ENCODE results near the gene PPP1R12B. TPM values are rescaled to one million over a fixed set of nuclear protein-coding genes. Genes with fewer than 3 reads are reported as not detected.
"Not testable (repeated sequence)": the region's sequence is repeated elsewhere in the genome, so short reads cannot be mapped to it uniquely, and the experiment has no call there.

Gene PPP1R12B
- total and polyA plus RNA-seq, 9 donors = 50.3 to 232 (median 73.0) TPM

DNA sequence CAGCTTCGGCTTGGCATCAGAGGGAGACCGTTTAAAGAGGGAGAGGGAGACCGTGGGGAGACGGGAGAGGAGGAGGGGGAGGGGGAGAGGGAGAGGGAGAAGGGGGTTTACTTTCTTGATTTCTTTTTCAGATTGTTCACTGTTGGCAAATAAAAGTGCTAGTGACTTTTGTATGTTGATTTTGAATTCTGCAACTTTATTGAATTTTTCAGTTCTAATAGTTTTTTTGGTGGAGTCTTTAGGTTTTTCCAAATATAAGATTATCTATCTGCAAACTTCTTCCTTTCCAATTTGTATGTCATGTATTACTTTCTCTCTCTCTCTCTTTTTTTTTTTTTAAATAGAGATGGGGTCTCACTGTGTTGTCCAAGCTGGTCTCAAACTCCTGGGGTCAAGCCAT, 104.0 kb downstream of the PPP1R12B start:
- no peaks in the 10 kb centered on the region for H3K27me3 ChIP-seq
- H3K27ac ChIP-seq = no peak overlapping the region
- DNase-seq = no peak
- no peaks in the 10 kb centered on the region for H3K36me3 ChIP-seq
- H3K9me3 ChIP-seq = no peaks in the 10 kb centered on the region
- 93 to 98% (median 95%) methylated on average over 4 of the region's 4 CpGs for WGBS, 3 donors
- intact Hi-C loops (cut with DNase I) = no loop called here
- TF ChIP-seq EP300 (IDR thresholded peaks at IDR 0.05) = no peak
- TF ChIP-seq POLR2A (IDR thresholded peaks at IDR 0.05) = no peak
- TF ChIP-seq, protein P1, sequence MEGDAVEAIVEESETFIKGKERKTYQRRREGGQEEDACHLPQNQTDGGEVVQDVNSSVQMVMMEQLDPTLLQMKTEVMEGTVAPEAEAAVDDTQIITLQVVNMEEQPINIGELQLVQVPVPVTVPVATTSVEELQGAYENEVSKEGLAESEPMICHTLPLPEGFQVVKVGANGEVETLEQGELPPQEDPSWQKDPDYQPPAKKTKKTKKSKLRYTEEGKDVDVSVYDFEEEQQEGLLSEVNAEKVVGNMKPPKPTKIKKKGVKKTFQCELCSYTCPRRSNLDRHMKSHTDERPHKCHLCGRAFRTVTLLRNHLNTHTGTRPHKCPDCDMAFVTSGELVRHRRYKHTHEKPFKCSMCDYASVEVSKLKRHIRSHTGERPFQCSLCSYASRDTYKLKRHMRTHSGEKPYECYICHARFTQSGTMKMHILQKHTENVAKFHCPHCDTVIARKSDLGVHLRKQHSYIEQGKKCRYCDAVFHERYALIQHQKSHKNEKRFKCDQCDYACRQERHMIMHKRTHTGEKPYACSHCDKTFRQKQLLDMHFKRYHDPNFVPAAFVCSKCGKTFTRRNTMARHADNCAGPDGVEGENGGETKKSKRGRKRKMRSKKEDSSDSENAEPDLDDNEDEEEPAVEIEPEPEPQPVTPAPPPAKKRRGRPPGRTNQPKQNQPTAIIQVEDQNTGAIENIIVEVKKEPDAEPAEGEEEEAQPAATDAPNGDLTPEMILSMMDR (IDR thresholded peaks at IDR 0.05) = no peak
- no peak overlapping the region for H3K4me3 ChIP-seq
- no peaks in the 10 kb centered on the region for H3K4me1 ChIP-seq (ENCODE audit: insufficient read depth)

DNA sequence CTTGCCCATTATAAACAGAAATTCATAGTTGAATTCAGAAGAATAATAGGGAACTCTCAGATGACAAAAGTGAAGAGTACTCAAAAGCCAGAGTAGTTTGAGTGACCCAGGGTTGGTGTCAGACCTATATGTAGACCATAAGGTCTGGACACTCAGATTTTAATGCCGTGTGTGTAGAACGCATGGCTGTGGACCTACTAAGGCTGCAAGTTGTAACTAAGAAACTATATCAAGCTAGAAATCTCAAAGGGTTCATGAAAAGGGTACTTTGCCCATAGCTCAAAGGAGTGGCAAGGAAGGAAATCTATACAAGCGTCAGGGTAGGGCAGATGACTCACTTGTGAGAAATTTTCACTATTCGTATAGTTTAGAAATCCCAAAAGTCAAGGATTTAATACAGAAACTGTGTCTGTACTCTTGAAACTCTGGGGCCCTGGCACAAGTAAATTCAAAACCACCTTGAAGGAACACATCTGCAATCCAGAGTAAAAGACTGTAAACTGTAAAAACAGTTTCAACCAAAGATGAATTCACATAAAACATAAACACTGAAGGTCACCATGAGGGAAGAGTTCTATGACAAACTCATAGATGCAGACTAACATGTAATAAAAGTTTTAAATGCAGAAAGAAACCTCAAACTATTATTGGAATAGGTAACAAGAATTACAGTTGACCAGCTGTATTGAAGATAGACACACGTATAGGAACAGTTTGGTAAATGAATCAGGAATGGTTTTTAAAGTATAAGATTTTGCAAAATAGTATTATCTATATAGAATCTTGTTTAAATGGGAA, 108.1 kb downstream of the PPP1R12B start:
- H3K9me3 ChIP-seq; H3K4me1 ChIP-seq (ENCODE audit: insufficient read depth); H3K27me3 ChIP-seq; intact Hi-C loops (cut with DNase I); DNase-seq; H3K27ac ChIP-seq; H3K36me3 ChIP-seq; H3K4me3 ChIP-seq: not testable (repeated sequence)
- 70 to 74% (median 74%) methylated on average over 5 of the region's 5 CpGs for WGBS, 3 donors

DNA sequence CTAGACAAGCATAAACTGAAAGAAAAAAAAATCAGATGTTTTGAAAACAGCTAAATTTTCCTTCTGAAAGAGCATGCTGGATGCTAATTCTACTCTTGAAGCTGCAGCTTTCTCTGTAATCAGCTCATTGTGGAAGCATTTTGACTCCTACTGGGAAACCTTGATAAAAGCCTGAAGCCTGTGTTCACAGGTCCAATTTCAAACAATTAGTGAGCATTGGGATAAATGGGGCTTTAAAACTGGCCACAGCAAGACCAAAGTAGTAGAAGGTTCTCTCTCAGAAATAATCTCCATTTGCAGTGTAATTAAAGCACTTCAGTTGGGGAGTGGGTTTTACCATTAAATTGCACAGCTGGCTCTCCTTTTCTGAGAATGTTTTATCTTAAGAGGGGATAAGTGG, 110.2 kb downstream of the PPP1R12B start:
- H3K27ac ChIP-seq; H3K27me3 ChIP-seq; H3K9me3 ChIP-seq; intact Hi-C loops (cut with DNase I); H3K4me3 ChIP-seq; H3K4me1 ChIP-seq (ENCODE audit: insufficient read depth); H3K36me3 ChIP-seq; DNase-seq: not testable (repeated sequence)

DNA sequence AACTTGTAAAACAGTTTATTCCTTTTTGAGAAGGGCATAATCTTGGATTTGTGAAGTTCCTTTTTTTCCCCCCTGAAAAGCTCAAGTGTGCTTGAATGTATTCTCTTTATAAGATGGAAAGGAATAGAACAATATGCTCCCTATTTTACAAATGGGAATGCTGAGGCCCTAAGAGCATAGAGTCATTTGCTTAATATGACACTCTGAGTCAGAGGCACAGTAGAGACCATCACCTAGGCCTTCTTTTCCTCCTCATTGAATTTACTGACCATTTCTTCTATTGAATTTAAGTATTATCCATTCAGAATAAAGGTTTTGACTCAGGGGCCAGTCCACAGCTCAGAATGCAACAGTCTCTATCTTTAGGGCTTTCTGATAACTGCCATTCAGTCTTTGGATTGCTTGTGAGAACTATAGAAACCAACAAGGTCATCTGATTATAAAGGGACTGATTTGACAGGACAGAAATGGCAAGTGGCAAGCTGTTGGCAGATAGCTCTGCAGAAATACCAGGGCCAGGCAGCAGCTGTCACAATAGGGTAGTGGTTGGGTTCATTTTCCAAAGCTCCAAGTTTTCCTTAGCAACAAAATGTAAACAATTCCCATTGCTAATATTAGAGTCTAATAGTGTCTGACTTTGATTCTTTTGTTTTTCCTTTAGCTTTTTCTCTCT, 111.1 kb downstream of the PPP1R12B start:
- H3K27ac ChIP-seq; H3K36me3 ChIP-seq; H3K27me3 ChIP-seq; H3K4me3 ChIP-seq; H3K4me1 ChIP-seq (ENCODE audit: insufficient read depth); DNase-seq; H3K9me3 ChIP-seq: not testable (repeated sequence)
- intact Hi-C loops (cut with DNase I) = loop anchor here in 3 of 4 donors (10.0 kb wide), 2 partner anchors 255 to 265 kb away; partner anchors contain the start of gene SYT2 (in 2 of the 3)

DNA sequence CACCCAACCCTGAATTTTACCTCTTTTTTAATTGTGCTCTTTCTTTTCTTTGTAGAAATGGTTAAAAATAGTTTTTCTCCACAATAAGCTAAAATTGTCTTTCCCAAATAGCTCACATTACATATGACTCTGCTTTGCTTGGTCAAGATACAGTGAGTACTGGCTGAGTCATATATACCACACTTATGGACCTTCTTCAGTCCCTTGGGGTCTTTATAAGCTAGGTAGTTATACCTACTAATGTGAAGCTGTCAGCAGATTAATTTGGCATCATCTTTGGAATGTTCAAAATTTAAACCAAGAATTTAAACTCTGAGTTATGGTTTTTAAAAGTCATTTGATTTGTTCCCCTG, 111.6 kb downstream of the PPP1R12B start:
- H3K4me3 ChIP-seq; H3K9me3 ChIP-seq; H3K27ac ChIP-seq; H3K4me1 ChIP-seq (ENCODE audit: insufficient read depth); H3K27me3 ChIP-seq; DNase-seq; H3K36me3 ChIP-seq: not testable (repeated sequence)
- intact Hi-C loops (cut with DNase I) = loop anchor here in 3 of 4 donors (10.0 kb wide), 2 partner anchors 255 to 265 kb away; partner anchors contain the start of gene SYT2 (in 2 of the 3)

DNA sequence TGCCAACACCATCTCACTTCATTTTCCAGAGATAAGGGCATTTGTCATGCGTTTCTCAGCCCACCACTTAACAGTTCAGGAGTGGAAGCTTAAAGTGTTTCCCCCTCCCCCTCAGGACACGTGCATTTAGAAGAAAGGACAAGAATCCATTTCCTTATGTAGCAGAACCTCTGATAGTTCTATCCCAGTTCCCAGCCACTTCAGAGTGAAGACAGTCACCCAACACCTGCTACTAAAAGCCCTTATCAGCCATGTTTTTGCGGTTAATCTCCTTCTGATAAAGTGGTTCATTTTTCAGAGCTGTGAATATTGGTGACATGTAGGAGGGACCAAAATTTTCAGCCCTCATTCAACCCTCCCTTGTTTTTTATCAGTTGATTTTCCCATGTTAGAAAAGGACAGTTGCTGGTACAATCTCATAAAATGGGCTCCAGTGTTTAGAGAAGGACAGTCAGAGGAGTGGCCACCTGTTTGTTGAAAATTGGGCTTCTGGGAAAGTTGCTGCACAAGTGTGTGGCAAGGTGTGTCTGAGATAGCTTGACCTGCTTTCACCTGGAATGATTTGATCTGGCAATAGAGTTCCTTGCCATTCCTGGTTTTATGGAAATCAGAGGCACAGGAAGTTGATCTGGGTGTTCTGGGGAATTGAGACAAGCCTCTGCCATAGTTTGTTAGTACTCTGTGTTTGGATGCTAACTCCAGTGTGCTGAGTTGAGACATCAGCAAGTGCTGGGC, 114.0 kb downstream of the PPP1R12B start:
- no peak overlapping the region for H3K27ac ChIP-seq
- TF ChIP-seq POLR2A (IDR thresholded peaks at IDR 0.05) (no peak), EP300 (IDR thresholded peaks at IDR 0.05) (no peak)
- TF ChIP-seq, protein P1 (IDR thresholded peaks at IDR 0.05) = no peak
- intact Hi-C loops (cut with DNase I) = loop anchor here in 3 of 4 donors (10.0 kb wide), 2 partner anchors 252 to 262 kb away; partner anchors contain the start of gene SYT2 (in 2 of the 3)

More for the DNA sequence above, 114.0 kb downstream of the PPP1R12B start:
- DNase-seq = no peak
- 39 to 48% (median 43%) methylated on average over 3 of the region's 3 CpGs for WGBS, 3 donors
- no peaks in the 10 kb centered on the region for H3K27me3 ChIP-seq
- no peak overlapping the region for H3K4me3 ChIP-seq
- no peaks in the 10 kb centered on the region for H3K9me3 ChIP-seq
- H3K4me1 ChIP-seq (ENCODE audit: insufficient read depth) = no peaks in the 10 kb centered on the region
- H3K36me3 ChIP-seq = no peaks in the 10 kb centered on the region

Data from ovary (tissue), 9 donors.